Stimulated activated effector memory CD8-positive, alpha-beta T cell treated with anti-CD3 and anti-CD28 coated beads, Interleukin-12 subunit alpha, Interleukin-12 subunit beta, amount 100 ng/mL, for 72 hours (primary cell): ENCODE results near the gene UCP2.
A peak's percentile ranks its signal among the peaks of the same experiment; 100 is the strongest.

Experiments
- ATAC-seq: fragments of 150-1000 bp; cut with Tn5 transposase; 2 replicates; pipeline ENCODE4 v1.10.0; 2021
- DNase-seq, 2 donors: peaks; one replicate each; pipeline ENCODE4 v3.0.0; 2021 to 2022; ENCODE audit warnings: low spot score in 2 of 2
- H3K27ac Mint-ChIP-seq: one replicate; pipeline ENCODE4 v1.8.0; 2022; ENCODE audit warnings: mild to moderate bottlenecking, mixed read lengths
- H3K36me3 Mint-ChIP-seq: one replicate; pipeline ENCODE4 v1.8.0; 2022; ENCODE audit warnings: mild to moderate bottlenecking, mixed read lengths
- H3K4me1 Mint-ChIP-seq: one replicate; pipeline ENCODE4 v1.8.0; 2022; ENCODE audit warnings: mixed read lengths
- H3K4me3 Mint-ChIP-seq: one replicate; pipeline ENCODE4 v1.8.0; 2022; ENCODE audit warnings: mild to moderate bottlenecking, mixed read lengths
- H3K9me3 Mint-ChIP-seq: one replicate; pipeline ENCODE4 v1.8.0; 2022; ENCODE audit warnings: mixed read lengths

The UCP2 gene

DNA sequence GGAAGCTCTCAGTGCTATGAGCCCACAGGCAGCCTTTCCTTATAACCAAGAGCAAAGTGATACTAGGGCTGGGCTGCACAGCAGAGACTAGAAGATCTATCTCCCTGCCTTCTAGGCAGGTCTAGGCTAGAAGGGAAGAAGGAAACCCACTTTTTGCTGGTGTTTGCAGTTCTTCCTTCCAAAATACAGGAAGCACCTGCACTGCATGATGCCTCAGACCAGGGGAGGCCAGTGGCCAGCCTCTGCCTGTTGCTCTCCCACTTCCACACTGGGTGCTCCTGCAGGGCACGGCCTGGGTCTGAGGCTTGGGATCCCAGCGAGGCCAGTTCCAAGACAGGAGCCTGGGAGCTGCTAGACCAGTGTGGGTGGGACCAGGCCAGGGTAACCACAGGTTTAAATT lies 32.2 kb upstream of the UCP2 start:
- no peak overlapping the region for H3K4me3 Mint-ChIP-seq
- peaks cover 55% of the 10 kb centered on the region for H3K4me1 Mint-ChIP-seq

DNA sequence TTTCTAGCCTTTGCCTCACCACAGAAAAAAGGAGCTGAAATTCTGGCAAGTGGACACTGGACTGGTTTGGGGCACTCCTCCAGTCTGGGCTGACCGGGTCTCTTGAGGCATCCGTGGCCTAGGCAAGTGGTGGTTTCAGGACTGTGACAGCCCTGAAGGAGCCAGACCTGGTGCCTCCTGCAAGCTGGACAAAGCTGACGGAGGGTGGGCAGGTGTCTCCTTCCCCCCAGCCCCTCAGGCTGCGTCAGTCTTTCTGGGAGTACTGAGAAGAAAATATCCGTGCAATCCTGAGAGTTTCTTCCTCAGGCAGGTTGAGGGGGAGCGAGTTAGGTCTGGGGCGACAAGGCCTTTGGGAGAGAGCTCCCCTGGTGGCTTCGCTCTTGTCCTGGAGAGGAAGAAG lies 30.5 kb upstream of the UCP2 start:
- Mint-ChIP-seq H3K36me3 (peaks cover 20% of the 10 kb centered on the region), H3K9me3 (no peaks in the 10 kb centered on the region), H3K27ac (peak overlapping the region; percentile 96), H3K4me1 (peaks cover 69% of the 10 kb centered on the region), H3K4me3 (no peak overlapping the region)
- DNase-seq = no peak
- ATAC-seq = no peak

More for the DNA sequence above, 32.2 kb upstream of the UCP2 start:
- ATAC-seq (no peak), DNase-seq (no peak)
- Mint-ChIP-seq H3K27ac (peak overlapping the region; percentile 64), H3K36me3 (peaks cover 20% of the 10 kb centered on the region), H3K9me3 (no peaks in the 10 kb centered on the region)

DNA sequence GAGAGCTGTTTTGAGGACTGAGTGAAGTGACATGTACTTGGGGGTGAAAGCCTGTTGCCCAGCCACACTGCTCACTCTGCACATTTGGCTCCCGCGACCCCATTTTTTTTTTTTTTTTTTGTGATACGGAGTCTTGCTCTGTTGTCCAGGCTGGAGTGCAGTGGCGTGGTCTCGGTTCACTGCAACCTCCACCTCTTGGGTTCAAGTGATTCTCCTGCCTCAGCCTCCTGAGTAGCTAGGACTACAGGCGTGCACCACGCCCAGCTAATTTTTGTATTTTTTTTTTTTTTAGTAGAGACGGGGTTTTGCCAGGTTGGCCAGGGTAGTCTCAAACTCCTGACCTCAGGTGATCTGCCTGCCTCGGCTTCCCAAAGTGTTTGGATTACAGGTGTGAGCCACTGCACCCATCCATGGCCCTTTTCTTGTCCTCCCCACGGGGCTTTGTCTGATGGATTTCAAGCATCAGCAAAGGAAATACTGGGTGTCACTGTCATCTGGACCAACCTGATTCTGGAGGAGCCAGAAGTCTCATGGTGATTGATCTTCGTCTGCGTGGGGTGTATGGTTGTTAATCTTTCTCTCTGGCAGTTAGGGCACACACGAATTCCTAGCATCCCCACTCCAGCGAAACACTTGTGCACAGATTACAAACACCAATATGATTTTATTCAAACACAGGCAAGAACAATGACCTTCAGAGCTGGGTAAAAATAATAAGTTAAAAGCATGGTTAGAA lies 29.6 kb upstream of the UCP2 start:
- ATAC-seq = no peak
- Mint-ChIP-seq H3K4me1 (peaks cover 67% of the 10 kb centered on the region), H3K9me3 (no peaks in the 10 kb centered on the region), H3K27ac (peak overlapping the region; percentile 96), H3K4me3 (peak overlapping the region; percentile 47), H3K36me3 (peaks cover 19% of the 10 kb centered on the region)
- no peak for DNase-seq

DNA sequence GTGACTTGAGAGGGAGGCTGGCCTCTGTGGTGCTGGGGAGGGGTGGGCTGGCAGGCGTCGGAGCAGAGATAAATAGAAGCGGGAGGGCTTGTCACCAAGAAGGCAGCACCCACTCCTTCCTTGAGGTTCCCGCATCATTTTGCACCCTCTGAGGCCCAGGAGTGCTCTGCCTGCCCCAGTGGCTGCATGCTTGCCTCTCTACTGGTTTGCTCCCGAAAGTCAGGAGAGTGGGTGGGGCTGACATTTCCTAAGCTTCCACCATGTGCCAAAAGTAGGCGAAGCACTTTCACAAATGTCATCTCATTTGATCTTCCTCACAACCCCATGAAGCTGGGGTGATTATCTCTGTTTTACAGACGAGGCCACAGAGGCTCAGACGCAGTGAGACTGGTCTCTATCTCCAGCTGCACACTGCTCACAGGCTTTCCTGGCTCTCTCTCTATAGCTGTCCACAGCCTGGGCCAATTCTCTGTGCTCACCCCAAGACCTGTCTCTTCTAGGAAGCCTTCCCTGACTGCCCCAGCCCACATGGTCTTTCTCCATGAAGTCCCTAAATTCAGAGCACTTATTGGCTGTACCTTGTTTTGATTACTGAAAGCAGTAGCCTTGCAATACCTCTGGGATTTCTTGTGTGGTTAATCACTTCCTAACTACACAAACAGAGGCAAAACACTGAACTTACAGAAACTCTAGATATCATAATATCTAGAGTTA lies 28.9 kb upstream of the UCP2 start:
- Mint-ChIP-seq H3K9me3 (no peaks in the 10 kb centered on the region), H3K4me1 (peaks cover 63% of the 10 kb centered on the region), H3K4me3 (peak overlapping the region; percentile 47), H3K36me3 (peaks cover 15% of the 10 kb centered on the region), H3K27ac (peak overlapping the region; percentile 96)
- ATAC-seq = peak; percentile 88
- DNase-seq = peak in 1 of 2 donors; percentile 84

DNA sequence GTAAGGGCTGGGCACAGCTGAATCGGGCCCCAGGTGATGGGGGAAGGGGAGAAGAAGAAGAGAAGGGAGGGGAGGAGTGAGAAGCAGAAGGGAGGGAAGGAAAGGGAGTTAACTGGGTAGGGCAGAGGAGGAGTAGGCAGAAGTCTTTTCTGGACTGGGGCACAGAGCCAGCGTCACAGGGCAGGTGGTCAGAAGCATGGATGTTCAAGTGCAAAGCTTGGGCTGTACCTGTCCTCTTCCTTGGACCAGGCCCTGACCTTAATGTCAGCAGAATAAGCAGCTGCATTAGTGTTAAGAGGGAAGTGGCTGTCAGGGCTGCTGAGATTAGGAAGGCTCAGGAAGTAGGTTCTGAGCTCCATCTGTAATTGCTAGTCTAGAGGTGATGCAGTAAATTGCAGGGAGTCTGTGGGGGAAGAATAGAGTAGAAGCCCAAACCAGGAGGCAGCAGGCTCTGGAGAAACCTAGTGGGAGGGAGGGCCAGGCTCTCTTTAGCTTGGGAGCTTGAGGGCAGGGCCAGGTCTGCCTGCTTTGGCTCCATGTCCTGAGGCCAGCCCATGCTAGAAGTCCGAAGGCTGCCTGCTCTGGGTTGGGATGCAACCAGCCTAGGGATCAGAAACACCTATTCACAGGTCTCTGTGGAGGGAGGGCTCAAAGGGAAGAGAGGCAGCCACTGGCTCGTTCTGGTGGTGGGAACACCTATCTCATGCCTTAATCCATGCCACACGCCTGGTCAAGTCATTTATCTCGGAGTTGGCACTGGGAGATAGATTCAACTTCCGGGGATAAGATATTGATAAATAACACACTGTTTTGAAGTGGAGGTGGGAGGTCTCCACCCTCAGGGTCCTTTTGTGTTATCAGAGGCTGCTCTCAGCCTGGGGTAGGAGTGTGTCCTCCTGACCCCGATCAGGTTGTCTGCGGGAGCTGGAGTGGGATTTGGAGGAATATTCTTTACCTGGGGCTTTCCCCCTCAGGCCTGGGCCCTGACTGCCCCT lies 28.0 kb upstream of the UCP2 start:
- peaks cover 15% of the 10 kb centered on the region for H3K36me3 Mint-ChIP-seq
- no peak for ATAC-seq
- DNase-seq = no peak
- peak overlapping the region; percentile 96 for H3K27ac Mint-ChIP-seq
- H3K4me3 Mint-ChIP-seq = peak overlapping the region; percentile 47
- no peaks in the 10 kb centered on the region for H3K9me3 Mint-ChIP-seq
- peaks cover 64% of the 10 kb centered on the region for H3K4me1 Mint-ChIP-seq

DNA sequence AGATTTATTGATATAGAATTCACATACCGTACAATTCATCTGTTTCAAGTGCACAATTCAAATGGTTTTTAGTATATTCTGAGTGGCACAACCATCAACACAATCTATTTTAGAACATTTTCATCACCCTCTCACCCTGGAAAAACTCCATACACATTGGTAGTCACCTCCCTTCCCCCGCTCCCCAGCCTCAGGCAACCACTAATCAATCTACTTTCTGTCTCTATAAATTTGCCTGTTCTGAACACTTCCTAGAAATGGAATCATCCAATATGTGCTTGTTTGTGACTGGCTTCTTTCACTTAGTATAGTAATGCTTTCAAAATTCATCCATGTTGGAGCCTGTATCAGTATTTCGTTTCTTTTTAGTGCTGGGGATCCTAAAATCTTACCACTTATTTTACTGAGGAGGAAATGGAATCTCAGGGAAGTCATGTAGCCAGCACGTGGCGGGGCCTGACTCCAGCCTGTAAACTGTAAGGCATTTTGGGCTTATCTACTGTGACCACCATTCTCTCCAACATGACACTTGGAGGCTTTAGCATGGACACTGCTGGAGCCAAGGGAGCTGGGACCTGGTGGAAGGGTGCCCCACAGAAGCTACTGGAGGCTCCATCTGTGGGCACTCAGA lies 27.1 kb upstream of the UCP2 start:
- H3K36me3 Mint-ChIP-seq = peaks cover 15% of the 10 kb centered on the region
- peak overlapping the region; percentile 47 for H3K4me3 Mint-ChIP-seq
- no peak for ATAC-seq
- H3K9me3 Mint-ChIP-seq = no peaks in the 10 kb centered on the region
- peaks cover 64% of the 10 kb centered on the region for H3K4me1 Mint-ChIP-seq
- H3K27ac Mint-ChIP-seq = peak overlapping the region; percentile 96
- no peak for DNase-seq

- DNase-seq (no peak), ATAC-seq (no peak)
- peaks cover 66% of the 10 kb centered on the region for H3K4me1 Mint-ChIP-seq
- no peaks in the 10 kb centered on the region for H3K9me3 Mint-ChIP-seq
- no peak overlapping the region for H3K4me3 Mint-ChIP-seq
- H3K36me3 Mint-ChIP-seq = peaks cover 15% of the 10 kb centered on the region
- peak overlapping the region; percentile 96 for H3K27ac Mint-ChIP-seq
Measured at GRCh38 chr11:74009230-74009547, 26.5 kb upstream of the UCP2 start.

DNA sequence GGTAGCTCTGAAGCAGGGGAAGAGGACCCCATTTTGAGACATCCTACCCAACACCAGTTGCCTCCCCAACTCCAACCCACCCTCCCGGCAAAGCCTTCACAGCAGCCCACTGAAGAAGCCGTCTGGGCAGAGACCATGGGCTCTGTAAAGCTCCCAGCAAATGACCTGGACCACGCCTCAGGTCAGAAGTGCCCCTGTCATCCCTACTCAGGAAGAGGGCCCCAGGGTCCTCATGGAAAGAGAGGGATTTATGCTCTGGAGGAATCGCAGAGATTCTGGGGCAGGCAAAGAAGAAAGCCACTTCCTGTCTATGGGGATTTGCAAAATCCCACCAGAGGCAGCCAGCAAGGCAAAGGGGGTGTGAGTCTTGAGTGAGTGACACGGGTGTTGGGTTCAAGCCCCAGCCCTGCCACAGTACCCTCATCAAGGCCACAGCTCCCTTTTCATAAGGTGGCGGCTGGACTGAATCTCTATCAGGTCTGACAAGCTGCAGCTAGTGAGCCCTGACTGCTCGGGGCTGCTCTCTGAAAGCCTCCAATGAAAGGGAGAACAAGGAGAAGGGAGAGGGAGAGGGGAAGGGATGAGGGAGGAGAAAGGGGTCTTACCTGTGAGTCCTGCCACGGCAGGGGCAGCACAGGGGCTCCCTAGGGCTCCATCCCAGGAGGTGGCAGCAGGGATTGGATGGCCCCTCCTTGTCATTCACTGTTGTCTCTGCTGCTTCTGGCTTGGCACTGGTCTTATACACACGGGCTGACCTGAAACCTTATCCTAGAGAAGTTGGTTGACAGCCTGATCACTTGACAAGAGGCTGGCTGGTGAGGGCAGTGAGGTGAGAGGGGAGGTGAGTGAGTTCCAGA lies 26.0 kb upstream of the UCP2 start, which contains the start of gene UCP3:
Gene UCP3 (minus strand): TSS at position 713 of the 857 bp plus-strand sequence. CDS start 2,043 bp downstream, outside the sequence.
- no peak for ATAC-seq
- no peak for DNase-seq
- no peaks in the 10 kb centered on the region for H3K9me3 Mint-ChIP-seq
- H3K4me1 Mint-ChIP-seq = peaks cover 68% of the 10 kb centered on the region
- peak within 1 kb of the TSS; percentile 96 for H3K27ac Mint-ChIP-seq
- H3K36me3 Mint-ChIP-seq = peaks cover 15% of the 10 kb centered on the region
- H3K4me3 Mint-ChIP-seq = peak within 1 kb of the TSS; percentile 47

- no peak for ATAC-seq
- no peaks in the 10 kb centered on the region for H3K9me3 Mint-ChIP-seq
- H3K4me3 Mint-ChIP-seq = no peak overlapping the region
- H3K36me3 Mint-ChIP-seq = peaks cover 15% of the 10 kb centered on the region
- peaks cover 74% of the 10 kb centered on the region for H3K4me1 Mint-ChIP-seq
- peak overlapping the region; percentile 32 for H3K27ac Mint-ChIP-seq
- DNase-seq = no peak
Measured at GRCh38 chr11:74007691-74008372, 25.2 kb upstream of the UCP2 start.

DNA sequence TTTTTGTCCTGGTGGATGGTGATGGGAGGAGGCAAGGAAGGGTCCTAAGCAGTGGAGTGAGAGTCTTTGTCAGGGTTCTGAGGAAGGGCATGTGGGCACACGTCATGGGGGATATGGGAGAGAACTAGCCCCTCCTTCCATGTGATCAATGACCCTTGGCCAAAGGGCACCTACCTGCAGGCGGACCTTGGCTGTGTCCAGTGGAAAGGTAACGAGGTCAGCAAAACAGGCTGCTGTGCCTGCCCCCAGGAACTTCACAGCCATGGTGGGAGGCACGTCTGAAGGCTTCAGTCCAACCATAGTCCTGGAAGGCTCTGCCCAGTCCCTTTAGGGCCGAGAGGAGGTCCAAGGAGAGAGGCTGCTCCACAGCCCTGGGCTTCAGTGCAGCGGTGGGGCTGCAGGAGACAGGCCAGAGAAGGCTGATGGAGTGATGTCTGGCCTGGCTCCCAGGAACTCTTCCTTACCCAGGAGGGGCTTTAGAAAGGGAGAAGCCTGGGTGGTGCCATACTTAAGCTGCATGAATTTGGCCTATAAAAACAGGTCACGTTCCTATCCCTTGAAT lies 24.2 kb upstream of the UCP2 start:
- no peaks in the 10 kb centered on the region for H3K9me3 Mint-ChIP-seq
- H3K4me1 Mint-ChIP-seq = peaks cover 78% of the 10 kb centered on the region
- H3K27ac Mint-ChIP-seq = peak overlapping the region; percentile 92
- peaks cover 9% of the 10 kb centered on the region for H3K36me3 Mint-ChIP-seq
- ATAC-seq (no peak), DNase-seq (no peak)
- H3K4me3 Mint-ChIP-seq = no peak overlapping the region

- peak overlapping the region; percentile 64 for H3K4me3 Mint-ChIP-seq
- H3K9me3 Mint-ChIP-seq = no peaks in the 10 kb centered on the region
- peak overlapping the region; percentile 92 for H3K27ac Mint-ChIP-seq
- peaks cover 78% of the 10 kb centered on the region for H3K4me1 Mint-ChIP-seq
- peaks cover 6% of the 10 kb centered on the region for H3K36me3 Mint-ChIP-seq
- ATAC-seq (no peak), DNase-seq (no peak)
Measured at GRCh38 chr11:74005721-74006517, 23.3 kb upstream of the UCP2 start.

- peak; percentile 49 to 76 for DNase-seq
- Mint-ChIP-seq H3K27ac (peak overlapping the region; percentile 92), H3K4me1 (peaks cover 78% of the 10 kb centered on the region), H3K4me3 (peak overlapping the region; percentile 64), H3K9me3 (no peaks in the 10 kb centered on the region), H3K36me3 (peaks cover 6% of the 10 kb centered on the region)
- peak; percentile 99 for ATAC-seq
Measured at GRCh38 chr11:74004759-74005615, 22.3 kb upstream of the UCP2 start.
